Liver (tissue), 9 donors: ENCODE data around the gene PRKCD. TPM values are rescaled to one million over a fixed set of nuclear protein-coding genes. Genes with fewer than 3 reads are reported as not detected.

Experiments used
- DNase-seq: peaks from one replicate; pipeline ENCODE4 v3.0.0-alpha.2; 2017; ENCODE audit warnings: low spot score
- H3K27ac ChIP-seq, 2 donors: one replicate each; pipeline ENCODE4 v1.7.0; 2013; ENCODE audit warnings: inconsistent platforms in 2 of 2, low read length in 2 of 2, control low read depth in 1 of 2, low read depth in 1 of 2, mild to moderate bottlenecking in 1 of 2
- H3K27me3 ChIP-seq, 4 donors: one replicate each; pipeline versions ENCODE4 v1.6.1 to v1.7.0; 2013; ENCODE audit warnings: low read length in 3 of 4, inconsistent platforms in 1 of 4, mild to moderate bottlenecking in 1 of 4, moderate library complexity in 1 of 4; ENCODE audit not compliant: control insufficient read depth in 4 of 4, insufficient read depth in 4 of 4
- H3K36me3 ChIP-seq, 4 donors: one replicate each; pipeline versions ENCODE4 v1.6.1 to v1.7.0; 2013; ENCODE audit warnings: low read length in 3 of 4, mild to moderate bottlenecking in 3 of 4, low read depth in 1 of 4, moderate library complexity in 1 of 4; ENCODE audit not compliant: control insufficient read depth in 4 of 4, insufficient read depth in 3 of 4
- H3K4me1 ChIP-seq, 4 donors: one replicate each; pipeline versions ENCODE4 v1.6.1 to v1.7.0; 2013; ENCODE audit warnings: low read length in 3 of 4, mild to moderate bottlenecking in 3 of 4, moderate library complexity in 1 of 4; ENCODE audit not compliant: control insufficient read depth in 4 of 4, insufficient read depth in 4 of 4
- H3K4me3 ChIP-seq, 3 donors: one replicate each; pipeline versions ENCODE4 v1.6.1 to v1.7.0; 2013; ENCODE audit warnings: low read length in 3 of 3, control low read depth in 1 of 3, low read depth in 1 of 3, mild to moderate bottlenecking in 1 of 3
- H3K9ac ChIP-seq, 2 donors: one replicate each; pipeline ENCODE4 v1.7.0; 2013; ENCODE audit warnings: low read length in 2 of 2, mild to moderate bottlenecking in 2 of 2, moderate library complexity in 2 of 2, control low read depth in 1 of 2, low read depth in 1 of 2
- H3K9me3 ChIP-seq, 4 donors: one replicate each; pipeline versions ENCODE4 v1.6.1 to v1.7.0; 2013; ENCODE audit warnings: low read length in 3 of 4; ENCODE audit not compliant: control insufficient read depth in 4 of 4
- EGR1 ChIP-seq, 2 donors: IDR thresholded peaks; 2 replicates each; pipeline ENCODE4 v1.6.1; 2016 to 2018; ENCODE audit warnings: antibody characterized with exemption in 2 of 2, low read depth in 2 of 2
- FOXA1 ChIP-seq: IDR thresholded peaks from 2 replicates; pipeline ENCODE4 v1.6.1; 2016; ENCODE audit warnings: antibody characterized with exemption
- FOXA2 ChIP-seq: IDR thresholded peaks from 2 replicates; pipeline ENCODE4 v1.6.1; 2016; ENCODE audit warnings: antibody characterized with exemption
- GABPA ChIP-seq, 2 donors: IDR thresholded peaks in 1 of 2; conservative IDR thresholded peaks in 1 of 2; 2 replicates each; pipeline ENCODE4 v1.6.1; 2016; ENCODE audit warnings: antibody characterized with exemption in 2 of 2, mild to moderate bottlenecking in 1 of 2, moderate library complexity in 1 of 2
- HNF4A ChIP-seq, 2 donors: conservative IDR thresholded peaks; 2 replicates each; pipeline ENCODE4 v1.6.1; 2016; ENCODE audit warnings: antibody characterized with exemption in 2 of 2, mild to moderate bottlenecking in 2 of 2
- HNF4G ChIP-seq: IDR thresholded peaks from 2 replicates; pipeline ENCODE4 v1.6.1; 2016; ENCODE audit warnings: antibody characterized with exemption
- JUND ChIP-seq, 2 donors: IDR thresholded peaks; 2 replicates each; pipeline ENCODE4 v1.6.1; 2016; ENCODE audit warnings: antibody characterized with exemption in 2 of 2
- NR2F2 ChIP-seq: IDR thresholded peaks from 2 replicates; pipeline ENCODE4 v1.6.1; 2016; ENCODE audit warnings: antibody characterized with exemption
- RAD21 ChIP-seq, 2 donors: IDR thresholded peaks; 2 replicates each; pipeline ENCODE4 v1.6.1; 2016; ENCODE audit warnings: antibody characterized with exemption in 2 of 2, mild to moderate bottlenecking in 2 of 2
- RXRA ChIP-seq, 2 donors: IDR thresholded peaks; 2 replicates each; pipeline ENCODE4 v1.6.1; 2017 to 2018; ENCODE audit warnings: antibody characterized with exemption in 2 of 2, mild to moderate bottlenecking in 1 of 2
- TAF1 ChIP-seq: conservative IDR thresholded peaks from 2 replicates; pipeline ENCODE4 v1.6.1; 2016; ENCODE audit warnings: antibody characterized with exemption, mild to moderate bottlenecking
- WGBS: extraction: QIAGEN DNeasy Blood & Tissue Kit; methylation state at CpG from one replicate; pipeline ENCODE4 v1.1.7; 2013; 5-methylcytosine and 5-hydroxymethylcytosine counted together
- polyA plus RNA-seq, 2 donors: library from polyadenylated mRNA; stranded (reverse) in 1 of 2; unstranded in 1 of 2; fragments of 200-250 nt in 1 of 2; fragments of >200 nt in 1 of 2; fragmentation: Nextera tagmentation in 1 of 2; extraction: Ambion mirVana in 1 of 2; gene quantifications; one replicate each; pipeline versions ENCODE4 v1.2.1 to v1.2.3, GENCODE V29; 2013 to 2015
- total RNA-seq, 2 donors: library from RNA; depleted of rRNA; stranded (reverse); fragments of >200 nt; gene quantifications; one replicate each; pipeline ENCODE4 v1.2.3, GENCODE V29; 2014
- TF ChIP-seq, protein P1 (sequence below): IDR thresholded peaks from 2 replicates; pipeline ENCODE4 v1.6.1; 2016; ENCODE audit warnings: antibody characterized with exemption
- TF ChIP-seq, protein P2 (sequence below): IDR thresholded peaks from 2 replicates; pipeline ENCODE4 v1.6.1; 2016; ENCODE audit warnings: antibody characterized with exemption
- TF ChIP-seq, protein P3 (sequence below): IDR thresholded peaks from 2 replicates; pipeline ENCODE4 v1.6.1; 2016; ENCODE audit warnings: antibody characterized with exemption, mild to moderate bottlenecking
- TF ChIP-seq, protein P4 (sequence below): IDR thresholded peaks from 2 replicates; pipeline ENCODE4 v1.6.1; 2016; ENCODE audit warnings: antibody characterized with exemption
- TF ChIP-seq, protein P5 (sequence below): fragments of 150-350 bp; IDR thresholded peaks from 2 replicates; pipeline ENCODE4 v1.5.1; 2017; ENCODE audit warnings: improper control_type of control experiment, low read depth, low read length; ENCODE audit not compliant: missing input control
- donor health status: healthy.
- donor health status: healthy.
- donor health status: healthy.
- donor health status: healthy.
- donor health status: healthy.

The PRKCD gene
- total and polyA plus RNA-seq, 4 donors, result 3.1 to 7.3 (median 3.4) TPM

DNA sequence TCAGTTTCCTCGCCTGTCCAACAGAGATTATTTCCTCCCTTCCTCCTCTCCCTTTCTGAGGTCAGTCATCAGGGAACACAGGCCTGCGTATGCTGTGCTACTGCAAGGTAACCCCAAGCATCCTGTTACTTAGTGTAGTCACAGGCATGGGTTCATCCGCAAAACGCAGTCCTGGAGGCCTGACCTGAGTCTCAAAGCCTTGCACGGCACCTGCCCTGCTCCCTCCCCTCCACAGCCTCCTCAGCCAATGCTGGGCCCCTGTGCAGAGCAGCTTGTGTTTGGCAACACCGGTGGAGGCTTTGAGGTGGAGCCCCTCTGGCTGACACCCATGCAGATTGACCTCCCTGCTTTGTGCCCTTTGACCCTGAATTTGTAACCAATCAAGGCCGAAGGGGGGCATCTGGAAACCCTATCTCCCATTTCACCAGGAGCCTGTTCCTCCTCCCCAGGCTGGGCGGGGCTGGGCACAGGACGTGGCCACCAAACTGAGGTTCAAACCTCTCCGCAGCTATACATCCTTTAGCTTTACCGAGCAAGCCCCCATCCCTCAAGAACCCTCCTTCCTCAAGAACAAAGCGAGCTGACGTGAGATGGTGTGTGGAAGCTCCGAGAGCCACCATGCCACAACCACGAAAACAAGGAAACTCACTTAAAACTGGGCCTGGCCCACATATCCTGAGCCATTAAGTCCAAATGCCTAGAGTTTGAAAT is 73.3 kb downstream of the PRKCD start:
- H3K9me3 ChIP-seq, result no peaks in the 10 kb centered on the region
- H3K4me3 ChIP-seq, result no peak overlapping the region
- DNase-seq, result no peak
- no peak overlapping the region for H3K27ac ChIP-seq
- no peaks in the 10 kb centered on the region for H3K27me3 ChIP-seq
- H3K36me3 ChIP-seq, result peaks cover 7 to 38% (median 15%) of the 10 kb centered on the region in 4 donors
- H3K9ac ChIP-seq, result no peak overlapping the region
- TF ChIP-seq FOXA1 (no peak), GABPA (IDR thresholded peaks at IDR 0.05 in 1 of 2, conservative IDR thresholded peaks at IDR 0.05 in 1 of 2) (no peak), TAF1 (no peak), RXRA (IDR thresholded peaks at IDR 0.05) (no peak), HNF4A (conservative IDR thresholded peaks at IDR 0.05) (no peak), EGR1 (IDR thresholded peaks at IDR 0.05; ENCODE audit: low read depth in 2 of 2) (no peak), NR2F2 (no peak), JUND (IDR thresholded peaks at IDR 0.05) (no peak), RAD21 (IDR thresholded peaks at IDR 0.05) (no peak), FOXA2 (no peak), HNF4G (no peak)
- TF ChIP-seq, protein P1, sequence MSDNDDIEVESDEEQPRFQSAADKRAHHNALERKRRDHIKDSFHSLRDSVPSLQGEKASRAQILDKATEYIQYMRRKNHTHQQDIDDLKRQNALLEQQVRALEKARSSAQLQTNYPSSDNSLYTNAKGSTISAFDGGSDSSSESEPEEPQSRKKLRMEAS, result no peak
- TF ChIP-seq, protein P2, sequence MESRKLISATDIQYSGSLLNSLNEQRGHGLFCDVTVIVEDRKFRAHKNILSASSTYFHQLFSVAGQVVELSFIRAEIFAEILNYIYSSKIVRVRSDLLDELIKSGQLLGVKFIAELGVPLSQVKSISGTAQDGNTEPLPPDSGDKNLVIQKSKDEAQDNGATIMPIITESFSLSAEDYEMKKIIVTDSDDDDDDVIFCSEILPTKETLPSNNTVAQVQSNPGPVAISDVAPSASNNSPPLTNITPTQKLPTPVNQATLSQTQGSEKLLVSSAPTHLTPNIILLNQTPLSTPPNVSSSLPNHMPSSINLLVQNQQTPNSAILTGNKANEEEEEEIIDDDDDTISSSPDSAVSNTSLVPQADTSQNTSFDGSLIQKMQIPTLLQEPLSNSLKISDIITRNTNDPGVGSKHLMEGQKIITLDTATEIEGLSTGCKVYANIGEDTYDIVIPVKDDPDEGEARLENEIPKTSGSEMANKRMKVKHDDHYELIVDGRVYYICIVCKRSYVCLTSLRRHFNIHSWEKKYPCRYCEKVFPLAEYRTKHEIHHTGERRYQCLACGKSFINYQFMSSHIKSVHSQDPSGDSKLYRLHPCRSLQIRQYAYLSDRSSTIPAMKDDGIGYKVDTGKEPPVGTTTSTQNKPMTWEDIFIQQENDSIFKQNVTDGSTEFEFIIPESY, result no peak
- TF ChIP-seq, protein P3, sequence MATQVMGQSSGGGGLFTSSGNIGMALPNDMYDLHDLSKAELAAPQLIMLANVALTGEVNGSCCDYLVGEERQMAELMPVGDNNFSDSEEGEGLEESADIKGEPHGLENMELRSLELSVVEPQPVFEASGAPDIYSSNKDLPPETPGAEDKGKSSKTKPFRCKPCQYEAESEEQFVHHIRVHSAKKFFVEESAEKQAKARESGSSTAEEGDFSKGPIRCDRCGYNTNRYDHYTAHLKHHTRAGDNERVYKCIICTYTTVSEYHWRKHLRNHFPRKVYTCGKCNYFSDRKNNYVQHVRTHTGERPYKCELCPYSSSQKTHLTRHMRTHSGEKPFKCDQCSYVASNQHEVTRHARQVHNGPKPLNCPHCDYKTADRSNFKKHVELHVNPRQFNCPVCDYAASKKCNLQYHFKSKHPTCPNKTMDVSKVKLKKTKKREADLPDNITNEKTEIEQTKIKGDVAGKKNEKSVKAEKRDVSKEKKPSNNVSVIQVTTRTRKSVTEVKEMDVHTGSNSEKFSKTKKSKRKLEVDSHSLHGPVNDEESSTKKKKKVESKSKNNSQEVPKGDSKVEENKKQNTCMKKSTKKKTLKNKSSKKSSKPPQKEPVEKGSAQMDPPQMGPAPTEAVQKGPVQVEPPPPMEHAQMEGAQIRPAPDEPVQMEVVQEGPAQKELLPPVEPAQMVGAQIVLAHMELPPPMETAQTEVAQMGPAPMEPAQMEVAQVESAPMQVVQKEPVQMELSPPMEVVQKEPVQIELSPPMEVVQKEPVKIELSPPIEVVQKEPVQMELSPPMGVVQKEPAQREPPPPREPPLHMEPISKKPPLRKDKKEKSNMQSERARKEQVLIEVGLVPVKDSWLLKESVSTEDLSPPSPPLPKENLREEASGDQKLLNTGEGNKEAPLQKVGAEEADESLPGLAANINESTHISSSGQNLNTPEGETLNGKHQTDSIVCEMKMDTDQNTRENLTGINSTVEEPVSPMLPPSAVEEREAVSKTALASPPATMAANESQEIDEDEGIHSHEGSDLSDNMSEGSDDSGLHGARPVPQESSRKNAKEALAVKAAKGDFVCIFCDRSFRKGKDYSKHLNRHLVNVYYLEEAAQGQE, result no peak
- TF ChIP-seq, protein P4, sequence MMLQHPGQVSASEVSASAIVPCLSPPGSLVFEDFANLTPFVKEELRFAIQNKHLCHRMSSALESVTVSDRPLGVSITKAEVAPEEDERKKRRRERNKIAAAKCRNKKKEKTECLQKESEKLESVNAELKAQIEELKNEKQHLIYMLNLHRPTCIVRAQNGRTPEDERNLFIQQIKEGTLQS, result no peak
- TF ChIP-seq, protein P5, sequence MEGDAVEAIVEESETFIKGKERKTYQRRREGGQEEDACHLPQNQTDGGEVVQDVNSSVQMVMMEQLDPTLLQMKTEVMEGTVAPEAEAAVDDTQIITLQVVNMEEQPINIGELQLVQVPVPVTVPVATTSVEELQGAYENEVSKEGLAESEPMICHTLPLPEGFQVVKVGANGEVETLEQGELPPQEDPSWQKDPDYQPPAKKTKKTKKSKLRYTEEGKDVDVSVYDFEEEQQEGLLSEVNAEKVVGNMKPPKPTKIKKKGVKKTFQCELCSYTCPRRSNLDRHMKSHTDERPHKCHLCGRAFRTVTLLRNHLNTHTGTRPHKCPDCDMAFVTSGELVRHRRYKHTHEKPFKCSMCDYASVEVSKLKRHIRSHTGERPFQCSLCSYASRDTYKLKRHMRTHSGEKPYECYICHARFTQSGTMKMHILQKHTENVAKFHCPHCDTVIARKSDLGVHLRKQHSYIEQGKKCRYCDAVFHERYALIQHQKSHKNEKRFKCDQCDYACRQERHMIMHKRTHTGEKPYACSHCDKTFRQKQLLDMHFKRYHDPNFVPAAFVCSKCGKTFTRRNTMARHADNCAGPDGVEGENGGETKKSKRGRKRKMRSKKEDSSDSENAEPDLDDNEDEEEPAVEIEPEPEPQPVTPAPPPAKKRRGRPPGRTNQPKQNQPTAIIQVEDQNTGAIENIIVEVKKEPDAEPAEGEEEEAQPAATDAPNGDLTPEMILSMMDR, result no peak
- H3K4me1 ChIP-seq, result peaks cover 17 to 24% (median 21%) of the 10 kb centered on the region in 4 donors
- WGBS, result 84% methylated on average over 15 of the region's 15 CpGs
